H1 (cell line): ENCODE measurements around the gene CRB2. TPM values are rescaled to one million over a fixed set of nuclear protein-coding genes. Genes with fewer than 3 reads are reported as not detected.
A peak's percentile ranks its signal among the peaks of the same experiment; 100 is the strongest.

Source experiments
- CTCF ChIA-PET: fragments of 300-600 bp; sonication (Branson Sonifier 250); formaldehyde crosslinking; loops from one replicate; lab custom pipeline; 2021; ENCODE audit not compliant: partially characterized antibody; lab: Charles Lee
- POLR2A ChIA-PET: fragments of 300-600 bp; sonication (Branson Sonifier 250); formaldehyde crosslinking; loops from one replicate; lab custom pipeline; 2021; ENCODE audit warnings: inconsistent platforms; ENCODE audit not compliant: partially characterized antibody; lab: Charles Lee
- DNase-seq, 2 experiments: peaks; one replicate each; pipeline versions ENCODE4 v3.0.0 to v3.0.0-alpha.2; 2010 to 2022; ENCODE audit warnings: low spot score in 2 of 2, low read depth in 1 of 2, mixed read lengths in 1 of 2
- FAIRE-seq: peaks from 2 replicates; lab custom pipeline; 2011; peaks lifted over from hg19 to GRCh38; lab: Jason Lieb, UNC
- H2AFZ ChIP-seq: 2 replicates; pipeline ENCODE4 v1.8.1; 2012; ENCODE audit warnings: low read length, inconsistent platforms
- H2AK5ac ChIP-seq: 2 replicates; pipeline ENCODE4 v1.6.1; 2013; ENCODE audit warnings: low read depth, low read length
- H2BK120ac ChIP-seq: replicated peaks from 2 replicates; pipeline ENCODE3; 2013; ENCODE audit warnings: low read depth, low read length, inconsistent platforms
- H2BK12ac ChIP-seq: 2 replicates; pipeline ENCODE4 v1.6.1; 2013; ENCODE audit warnings: low read depth, low read length
- H2BK15ac ChIP-seq: 2 replicates; pipeline ENCODE4 v1.6.1; 2013; ENCODE audit warnings: low read length
- H2BK20ac ChIP-seq: 2 replicates; pipeline ENCODE4 v1.6.1; 2013; ENCODE audit warnings: low read length
- H2BK5ac ChIP-seq: 2 replicates; pipeline ENCODE4 v1.6.1; 2013; ENCODE audit warnings: low read depth, low read length
- H3K14ac ChIP-seq: 2 replicates; pipeline ENCODE4 v1.6.1; 2013; ENCODE audit warnings: inconsistent platforms; ENCODE audit not compliant: insufficient read length
- H3K18ac ChIP-seq: 2 replicates; pipeline ENCODE4 v1.6.1; 2013; ENCODE audit warnings: low read length; ENCODE audit errors: extremely low read depth
- H3K23ac ChIP-seq: 2 replicates; pipeline ENCODE4 v1.6.1; 2013; ENCODE audit warnings: inconsistent platforms; ENCODE audit not compliant: insufficient read length
- H3K23me2 ChIP-seq: 2 replicates; pipeline ENCODE4 v1.6.1; 2013; ENCODE audit warnings: low read depth, low read length
- H3K27ac ChIP-seq: 2 replicates; pipeline ENCODE4 v1.6.1; 2011; ENCODE audit warnings: low read depth, low read length, inconsistent platforms
- H3K27me3 ChIP-seq, 4 experiments: replicated peaks in 1 of 4; 1 replicate in 1 of 4; 2 replicates in 3 of 4; pipeline versions ENCODE4 v1.6.1 to v1.8.1; 2011 to 2013; ENCODE audit warnings: low read length in 3 of 4, mild to moderate bottlenecking in 3 of 4, inconsistent platforms in 2 of 4, mixed read lengths in 2 of 4, moderate library complexity in 1 of 4; ENCODE audit not compliant: control insufficient read depth in 3 of 4, insufficient read depth in 3 of 4; ENCODE audit errors: extremely low read depth in 1 of 4
- H3K36me3 ChIP-seq, 4 experiments: 2 replicates each; pipeline versions ENCODE4 v1.6.1 to v1.8.1; 2011 to 2013; ENCODE audit warnings: mild to moderate bottlenecking in 4 of 4, low read length in 3 of 4, moderate library complexity in 2 of 4, control low read depth in 1 of 4, inconsistent platforms in 1 of 4; ENCODE audit not compliant: insufficient read depth in 4 of 4, control insufficient read depth in 2 of 4
- H3K4ac ChIP-seq: replicated peaks from 2 replicates; pipeline ENCODE3; 2013; ENCODE audit warnings: low read length, low read depth, mixed read lengths, inconsistent platforms; ENCODE audit not compliant: insufficient read length
- H3K4me1 ChIP-seq, 4 experiments: replicated peaks in 1 of 4; 1 replicate in 1 of 4; 2 replicates in 3 of 4; pipeline versions ENCODE4 v1.6.1 to v1.8.1; 2011 to 2013; ENCODE audit warnings: low read length in 3 of 4, inconsistent platforms in 2 of 4, mixed read lengths in 1 of 4; ENCODE audit not compliant: insufficient read depth in 4 of 4, control insufficient read depth in 3 of 4
- H3K4me2 ChIP-seq, 2 experiments: 2 replicates each; pipeline versions ENCODE4 v1.6.1 to v1.8.1; 2011 to 2013; ENCODE audit warnings: low read depth in 2 of 2, low read length in 2 of 2, control low read depth in 1 of 2, inconsistent platforms in 1 of 2, mild to moderate bottlenecking in 1 of 2; ENCODE audit not compliant: insufficient read depth in 1 of 2
- H3K4me3 ChIP-seq, 4 experiments: fragments of 200-600, 300-600 bp in 1 of 4; sonication (generic), shearing (Covaris generic), sonication (Bioruptor Twin) in 1 of 4; 2 replicates each; pipeline versions ENCODE4 v1.5.1 to v1.8.1; 2011 to 2016; ENCODE audit warnings: low read length in 4 of 4, low read depth in 3 of 4, control low read depth in 2 of 4, inconsistent platforms in 2 of 4, mild to moderate bottlenecking in 2 of 4, mixed read lengths in 1 of 4, moderate library complexity in 1 of 4; ENCODE audit not compliant: insufficient read depth in 2 of 4; ENCODE audit errors: extremely low read depth in 1 of 4
- H3K56ac ChIP-seq: replicated peaks from 2 replicates; pipeline ENCODE3; 2013; ENCODE audit warnings: low read depth, mild to moderate bottlenecking, mixed read lengths, low read length, inconsistent platforms; ENCODE audit not compliant: insufficient read length
- H3K79me1 ChIP-seq: 2 replicates; pipeline ENCODE4 v1.6.1; 2013; ENCODE audit warnings: low read depth, low read length, control low read depth
- H3K79me2 ChIP-seq, 2 experiments: 2 replicates each; pipeline versions ENCODE4 v1.6.1 to v1.8.1; 2012 to 2013; ENCODE audit warnings: low read length in 2 of 2, mild to moderate bottlenecking in 2 of 2, inconsistent platforms in 1 of 2; ENCODE audit not compliant: insufficient read depth in 2 of 2, control insufficient read depth in 1 of 2
- H3K9ac ChIP-seq, 4 experiments: replicated peaks in 1 of 4; 1 replicate in 1 of 4; 2 replicates in 3 of 4; pipeline versions ENCODE4 v1.6.1 to v1.8.1; 2011 to 2013; ENCODE audit warnings: low read depth in 3 of 4, low read length in 3 of 4, control low read depth in 2 of 4, mild to moderate bottlenecking in 2 of 4, moderate library complexity in 2 of 4, inconsistent platforms in 1 of 4; ENCODE audit errors: extremely low read depth in 1 of 4
- H3K9me3 ChIP-seq, 2 experiments: 2 replicates each; pipeline versions ENCODE4 v1.6.1 to v1.8.1; 2012 to 2013; ENCODE audit warnings: mild to moderate bottlenecking in 2 of 2, moderate library complexity in 2 of 2, control low read depth in 1 of 2, inconsistent platforms in 1 of 2, low read depth in 1 of 2, low read length in 1 of 2, mixed read lengths in 1 of 2; ENCODE audit not compliant: insufficient read depth in 2 of 2
- H4K20me1 ChIP-seq, 2 experiments: replicated peaks in 1 of 2; 2 replicates each; pipeline versions ENCODE3 to v1.8.1; 2011 to 2013; ENCODE audit warnings: inconsistent platforms in 2 of 2, low read length in 2 of 2, mild to moderate bottlenecking in 1 of 2; ENCODE audit not compliant: insufficient read depth in 2 of 2, control insufficient read depth in 1 of 2
- H4K5ac ChIP-seq: 2 replicates; pipeline ENCODE4 v1.6.1; 2013; ENCODE audit warnings: low read length, low read depth, mixed read lengths, inconsistent platforms; ENCODE audit not compliant: insufficient read length
- H4K8ac ChIP-seq: 2 replicates; pipeline ENCODE4 v1.8.0; 2013; ENCODE audit warnings: mild to moderate bottlenecking, moderate library complexity, low read length, inconsistent platforms; ENCODE audit not compliant: insufficient read depth; ENCODE audit errors: extremely low read depth
- H4K91ac ChIP-seq: replicated peaks from 2 replicates; pipeline ENCODE3; 2013; ENCODE audit warnings: low read length, mixed read lengths, inconsistent platforms; ENCODE audit not compliant: insufficient read length
- BCL11A ChIP-seq, 2 experiments: IDR thresholded peaks; one replicate each; pipeline ENCODE4 v1.6.1; 2011; ENCODE audit warnings: low read depth in 2 of 2, low read length in 2 of 2, mild to moderate bottlenecking in 2 of 2
- CHD2 ChIP-seq: IDR thresholded peaks from 2 replicates; pipeline ENCODE4 v1.6.1; 2012; ENCODE audit warnings: low read length, improper control_type of control experiment
- E2F6 ChIP-seq: IDR thresholded peaks from 2 replicates; pipeline ENCODE4 v1.6.1; 2012; ENCODE audit warnings: inconsistent platforms
- FOSL1 ChIP-seq: IDR thresholded peaks from 2 replicates; pipeline ENCODE4 v1.6.1; 2011; ENCODE audit warnings: mild to moderate bottlenecking, low read depth, low read length, moderate library complexity; ENCODE audit not compliant: insufficient read depth
- JUN ChIP-seq: IDR thresholded peaks from 2 replicates; pipeline ENCODE4 v1.6.1; 2011; ENCODE audit warnings: low read depth, mild to moderate bottlenecking, improper control_type of control experiment, low read length
- POLR2A ChIP-seq, 2 experiments: IDR thresholded peaks; 1 replicate in 1 of 2; 2 replicates in 1 of 2; pipeline ENCODE4 v1.6.1; 2011; ENCODE audit warnings: low read depth in 2 of 2, low read length in 2 of 2, mild to moderate bottlenecking in 2 of 2; ENCODE audit errors: control extremely low read depth in 1 of 2
- POU5F1 ChIP-seq: IDR thresholded peaks from 2 replicates; pipeline ENCODE4 v1.6.1; 2011; ENCODE audit warnings: low read depth, mild to moderate bottlenecking, low read length, moderate library complexity
- RAD21 ChIP-seq, 2 experiments: IDR thresholded peaks in 1 of 2; conservative IDR thresholded peaks in 1 of 2; 2 replicates each; pipeline ENCODE4 v1.6.1; 2011; ENCODE audit warnings: low read depth in 2 of 2, low read length in 2 of 2, improper control_type of control experiment in 1 of 2, inconsistent platforms in 1 of 2, mild to moderate bottlenecking in 1 of 2, moderate library complexity in 1 of 2
- RBBP5 ChIP-seq: IDR thresholded peaks from 2 replicates; pipeline ENCODE4 v1.7.1; 2012; ENCODE audit warnings: low read depth, mild to moderate bottlenecking, inconsistent platforms, low read length, moderate library complexity, borderline replicate concordance
- SUZ12 ChIP-seq: fragments of 200-600 bp; sonication (generic); IDR thresholded peaks from 2 replicates; pipeline ENCODE4 v1.6.1; 2012; ENCODE audit warnings: mild to moderate bottlenecking, inconsistent platforms, low read length, moderate library complexity, mixed read lengths
- ZNF274 ChIP-seq: IDR thresholded peaks from 2 replicates; pipeline ENCODE4 v1.7.0; 2012; ENCODE audit warnings: low read length, borderline replicate concordance; ENCODE audit errors: extremely low read depth
- WGBS, 2 experiments: shearing (Covaris generic) in 1 of 2; methylation state at CpG; one replicate each; pipeline versions ENCODE4 v1.1.6 to v1.1.7; 2013 to 2015; ENCODE audit warnings: low lambda C conversion rate in 2 of 2, mixed read lengths in 2 of 2, inconsistent platforms in 1 of 2, low coverage in 1 of 2, missing lambda C conversion rate in 1 of 2; ENCODE audit not compliant: insufficient replicate concordance in 2 of 2, insufficient coverage in 1 of 2, insufficient read length in 1 of 2; ENCODE audit errors: extremely low coverage in 1 of 2, missing lambda C conversion rate in 1 of 2; 5-methylcytosine and 5-hydroxymethylcytosine counted together
- polyA plus RNA-seq, 7 experiments: library from polyadenylated mRNA; depleted of rRNA in 3 of 7; stranded (reverse) in 5 of 7; unstranded in 2 of 7; fragments of >200 nt in 5 of 7; fragments of 200-250 nt in 2 of 7; gene quantifications; 1 replicate in 5 of 7; 2 replicates in 1 of 7; 4 replicates in 1 of 7; pipeline versions ENCODE4 v1.2.1 to v1.2.3, GENCODE V29; 2011 to 2013; ENCODE audit warnings: missing spikeins in 2 of 7, mixed read lengths in 2 of 7
- total RNA-seq: library from RNA; stranded (reverse); fragmentation: NEBNext Ultra II Directional; extraction: Animal tissue kit (Norgen Biotek cat#: 25700); gene quantifications from 2 replicates; pipeline ENCODE4 v1.2.1, GENCODE V29; 2021

Gene CRB2
- total and polyA plus RNA-seq, 2 of the 8 experiments (the other 6 are each of a cell fraction or from before 2014, with no cell fraction given): 4.0 to 8.4 TPM

GRCh38 chr9:123339666-123340510 lies 16.1 kb upstream of the CRB2 start:
- Histone ChIP-seq H3K9me3 (no peaks in the 10 kb centered on the region), H4K8ac (no peak overlapping the region), H2BK20ac (no peak overlapping the region), H3K4ac (peak overlapping the region; percentile 32), H3K27ac (no peak overlapping the region), H3K4me3 (no peak overlapping the region), H3K27me3 (no peaks in the 10 kb centered on the region), H3K18ac (peak overlapping the region; percentile 66; the same call in 1 of the 2 replicates), H3K4me1 (peaks cover 3 to 18% (median 7%) of the 10 kb centered on the region in 4 experiments), H2BK5ac (no peak overlapping the region; the same call in 1 of the 2 replicates), H4K91ac (peak overlapping the region; percentile 30), H4K20me1 (no peaks in the 10 kb centered on the region), H3K79me2 (no peaks in the 10 kb centered on the region), H2BK12ac (peak overlapping the region; percentile 82; the same call in 1 of the 2 replicates), H3K23me2 (no peaks in the 10 kb centered on the region), H2AK5ac (no peak overlapping the region), H3K9ac (no peak overlapping the region; a peak in 2 of 7 replicates), H3K14ac (no peak overlapping the region), H3K4me2 (peak overlapping the region in 1 of 2 experiments; percentile 5; a peak in 1 of 4 replicates), H3K23ac (no peak overlapping the region), H3K79me1 (no peaks in the 10 kb centered on the region), H4K5ac (no peak overlapping the region), H2AFZ (peak overlapping the region; percentile 94), H3K56ac (no peak overlapping the region), H2BK15ac (0 out of 2 replicates have a peak overlapping the region, but pooled peaks have one; percentile 24), H2BK120ac (no peak overlapping the region), H3K36me3 (no peaks in the 10 kb centered on the region)
- ChIA-PET CTCF (interaction anchor here (0.9 to 2.5 kb wide), 11 partner anchors 10 to 250 kb away, joined by 3 to 20 read pairs (median 3); partner anchors contain the start of gene CRB2), POLR2A (interaction anchor here (1.2 to 1.6 kb wide), 2 partner anchors 14 to 38 kb away, joined by 3 to 5 read pairs; no protein-coding TSS in a partner anchor)
- FAIRE-seq (no peak), DNase-seq (no peak)
- 82% methylated on average over 32 of the region's 32 CpGs; no CpG with 5 or more reads in 1 of the 2 experiments for WGBS, 2 experiments
- TF ChIP-seq CHD2 (no peak), FOSL1 (no peak), RBBP5 (no peak), ZNF274 (no peak), SUZ12 (no peak), JUN (no peak), POU5F1 (no peak), POLR2A (IDR thresholded peaks at IDR 0.05; ENCODE audit: control extremely low read depth in 1 of 2, low read depth in 2 of 2, low read length in 2 of 2) (no peak), RAD21 (IDR thresholded peaks at IDR 0.05 in 1 of 2, conservative IDR thresholded peaks at IDR 0.05 in 1 of 2; ENCODE audit: low read depth in 2 of 2, low read length in 2 of 2) (no peak), BCL11A (IDR thresholded peaks at IDR 0.05; ENCODE audit: low read depth in 2 of 2, low read length in 2 of 2) (no peak), E2F6 (no peak)
